ENCODE data around the gene TRIOBP. TPM values are rescaled to one million over a fixed set of nuclear protein-coding genes. Genes with fewer than 3 reads are reported as not detected.

TRIOBP gene
- total RNA-seq, 4 donors from 2014 or later: 58.6 to 71.6 (median 64.3) TPM

DNA sequence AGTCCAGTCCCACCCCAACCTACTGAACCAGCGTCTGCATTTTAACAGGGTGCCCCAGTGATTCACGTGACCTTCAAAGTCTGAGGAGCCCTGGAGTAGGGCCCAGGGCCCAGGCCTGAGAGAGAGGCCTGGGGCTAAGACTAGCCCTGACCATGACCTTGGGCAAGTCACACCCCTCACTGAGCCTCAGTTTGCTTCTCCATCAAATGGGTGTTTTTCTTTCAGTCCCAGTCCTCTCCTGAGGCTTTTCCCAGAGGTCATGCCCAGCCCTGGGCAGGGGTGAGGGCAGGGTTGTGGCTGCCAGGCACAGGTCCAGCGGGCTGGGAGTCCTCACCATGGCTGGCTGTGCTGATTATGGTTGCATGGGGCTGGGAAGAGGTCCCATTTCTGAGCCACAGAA lies 77.9 kb downstream of the TRIOBP start:
- no peak overlapping the region for H3K4me3 ChIP-seq
- H3K36me3 ChIP-seq: peaks cover 50% of the 10 kb centered on the region
- TF ChIP-seq EP300 (IDR thresholded peaks at IDR 0.05): no peak
- TF ChIP-seq POLR2AphosphoS5 (IDR thresholded peaks at IDR 0.05): no peak
- no peak for DNase-seq (ENCODE audit: low spot score in 2 of 2)
- no peaks in the 10 kb centered on the region for H3K9me3 ChIP-seq
- H3K27me3 ChIP-seq: no peaks in the 10 kb centered on the region
- no peak overlapping the region for H3K27ac ChIP-seq
- peaks cover 17% of the 10 kb centered on the region for H3K4me1 ChIP-seq
- 80% methylated on average over 3 of the region's 3 CpGs for WGBS

- Histone ChIP-seq H3K4me3 (no peak overlapping the region), H3K9me3 (no peaks in the 10 kb centered on the region), H3K4me1 (peaks cover 19% of the 10 kb centered on the region), H3K36me3 (peaks cover 37% of the 10 kb centered on the region), H3K27ac (peak overlapping the region; percentile 79), H3K27me3 (no peaks in the 10 kb centered on the region)
- 74% methylated on average over 17 of the region's 17 CpGs for WGBS
- TF ChIP-seq CTCF (IDR thresholded peaks at IDR 0.05) (no peak), POLR2AphosphoS5 (IDR thresholded peaks at IDR 0.05) (no peak), POLR2A (IDR thresholded peaks at IDR 0.05) (no peak), EP300 (IDR thresholded peaks at IDR 0.05) (no peak)
- no peak for DNase-seq (ENCODE audit: low spot score in 2 of 2)
Observed at GRCh38 chr22:37775785-37776638, 79.2 kb downstream of the TRIOBP start.

DNA sequence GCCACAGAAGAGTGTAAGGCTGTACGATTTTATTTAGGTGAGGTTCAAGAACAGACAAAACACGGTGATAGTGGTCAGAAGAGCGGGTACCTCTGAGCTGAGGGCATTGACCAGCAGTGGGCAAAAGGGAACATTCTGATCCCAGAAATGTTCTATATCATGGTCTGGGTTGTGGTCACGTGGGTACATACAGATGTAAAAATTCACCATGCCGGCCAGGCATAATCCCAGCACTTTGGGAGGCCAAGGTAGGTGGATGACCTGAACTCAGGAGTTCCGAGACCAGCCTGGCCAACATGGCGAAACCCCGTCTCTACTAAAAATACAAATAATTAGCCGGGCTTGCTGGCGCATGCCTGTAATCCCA lies 79.8 kb downstream of the TRIOBP start:
- peaks cover 25% of the 10 kb centered on the region for H3K4me1 ChIP-seq
- no peak overlapping the region for H3K4me3 ChIP-seq
- H3K36me3 ChIP-seq: peaks cover 31% of the 10 kb centered on the region
- TF ChIP-seq POLR2AphosphoS5 (IDR thresholded peaks at IDR 0.05) (no peak), POLR2A (IDR thresholded peaks at IDR 0.05) (no peak), EP300 (IDR thresholded peaks at IDR 0.05) (no peak), CTCF (IDR thresholded peaks at IDR 0.05) (no peak)
- DNase-seq (ENCODE audit: low spot score in 2 of 2): no peak
- peak overlapping the region; percentile 79 for H3K27ac ChIP-seq
- no peaks in the 10 kb centered on the region for H3K27me3 ChIP-seq
- WGBS: 51% methylated on average over 10 of the region's 10 CpGs
- no peaks in the 10 kb centered on the region for H3K9me3 ChIP-seq

GRCh38 chr22:37777122-37777687 lies 80.4 kb downstream of the TRIOBP start:
- peaks cover 31% of the 10 kb centered on the region for H3K4me1 ChIP-seq
- peak in 1 of 2 donors; percentile 88 for DNase-seq (ENCODE audit: low spot score in 2 of 2)

GRCh38 chr22:37778370-37779009 lies 81.6 kb downstream of the TRIOBP start:
- no peaks in the 10 kb centered on the region for H3K9me3 ChIP-seq
- 82% methylated on average over 10 of the region's 10 CpGs for WGBS
- peaks cover 12% of the 10 kb centered on the region for H3K36me3 ChIP-seq
- H3K27ac ChIP-seq: no peak overlapping the region
- no peak for DNase-seq (ENCODE audit: low spot score in 2 of 2)
- H3K27me3 ChIP-seq: no peaks in the 10 kb centered on the region
- peaks cover 36% of the 10 kb centered on the region for H3K4me1 ChIP-seq
- no peak for TF ChIP-seq CTCF (IDR thresholded peaks at IDR 0.05)
- TF ChIP-seq EP300 (IDR thresholded peaks at IDR 0.05): no peak
- no peak for TF ChIP-seq POLR2AphosphoS5 (IDR thresholded peaks at IDR 0.05)
- no peak for TF ChIP-seq POLR2A (IDR thresholded peaks at IDR 0.05)
- H3K4me3 ChIP-seq: no peak overlapping the region

More at GRCh38 chr22:37777122-37777687, 80.4 kb downstream of the TRIOBP start:
- H3K27ac ChIP-seq: peak overlapping the region; percentile 79
- no peaks in the 10 kb centered on the region for H3K9me3 ChIP-seq
- TF ChIP-seq CTCF (IDR thresholded peaks at IDR 0.05) (no peak), EP300 (IDR thresholded peaks at IDR 0.05) (no peak), POLR2AphosphoS5 (IDR thresholded peaks at IDR 0.05) (peak in 1 of 3 donors; percentile 35), POLR2A (IDR thresholded peaks at IDR 0.05) (no peak)
- H3K36me3 ChIP-seq: peaks cover 25% of the 10 kb centered on the region
- no peaks in the 10 kb centered on the region for H3K27me3 ChIP-seq
- no peak overlapping the region for H3K4me3 ChIP-seq
- WGBS: 25% methylated on average over 11 of the region's 11 CpGs

All from suprapubic skin (tissue), 4 donors.